Gastrocnemius medialis (tissue), 4 donors: Measurements from ENCODE around the gene RBMS3. TPM values are rescaled to one million over a fixed set of nuclear protein-coding genes. Genes with fewer than 3 reads are reported as not detected.

Source experiments
- ATAC-seq, 2 donors: fragments of 150-250 bp; one replicate each; pipeline ENCODE4 v1.9.1; 2016
- DNase-seq, 2 donors: peaks; one replicate each; pipeline ENCODE4 v3.0.0-alpha.2; 2019
- H3K27ac ChIP-seq, 4 donors: fragments of 200-600 bp; sonication (generic); 1 replicate in 1 of 4; 2 replicates in 3 of 4; pipeline ENCODE4 v1.5.1; 2016 to 2018; ENCODE audit warnings: mild to moderate bottlenecking in 2 of 4, moderate library complexity in 1 of 4
- H3K27me3 ChIP-seq, 3 donors: fragments of 200-600 bp; sonication (generic) in 2 of 3; 1 replicate in 1 of 3; 2 replicates in 2 of 3; pipeline versions ENCODE4 v1.5.1 to v1.6.0; 2016 to 2019; ENCODE audit warnings: mild to moderate bottlenecking in 1 of 3, moderate library complexity in 1 of 3
- H3K36me3 ChIP-seq, 2 donors: fragments of 200-600 bp; sonication (generic) in 1 of 2; one replicate each; pipeline ENCODE4 v1.5.1; 2017 to 2018
- H3K4me1 ChIP-seq, 2 donors: fragments of 200-600 bp; sonication (generic) in 1 of 2; one replicate each; pipeline ENCODE4 v1.5.1; 2016 to 2017; ENCODE audit warnings: mild to moderate bottlenecking in 2 of 2
- H3K4me3 ChIP-seq, 4 donors: fragments of 200-600 bp; sonication (generic) in 3 of 4; 1 replicate in 1 of 4; 2 replicates in 3 of 4; pipeline ENCODE4 v1.5.1; 2016 to 2019; ENCODE audit warnings: mild to moderate bottlenecking in 2 of 4
- H3K9me3 ChIP-seq, 3 donors: fragments of 200-600 bp; sonication (generic) in 2 of 3; 1 replicate in 1 of 3; 2 replicates in 2 of 3; pipeline ENCODE4 v1.5.1; 2016 to 2019
- CTCF ChIP-seq, 5 experiments: fragments of 450-650 bp in 3 of 5; fragments of 200-600 bp in 2 of 5; sonication (generic) in 2 of 5; IDR thresholded peaks in 4 of 5; conservative IDR thresholded peaks in 1 of 5; 1 replicate in 4 of 5; 2 replicates in 1 of 5; pipeline ENCODE4 v1.5.1; 2016 to 2019; ENCODE audit warnings: antibody characterized with exemption in 5 of 5, mild to moderate bottlenecking in 3 of 5, moderate library complexity in 3 of 5
- POLR2A ChIP-seq, 2 donors: fragments of 450-650 bp; IDR thresholded peaks; one replicate each; pipeline ENCODE4 v1.6.1; 2017; ENCODE audit warnings: antibody characterized with exemption in 2 of 2, mild to moderate bottlenecking in 2 of 2, moderate library complexity in 2 of 2
- in situ Hi-C, 4 donors: fragments of 200-750 bp; cut with MboI; loops; one replicate each; pipeline versions ENCODE4 v1.15.0 to v1.8.0; 2017; ENCODE audit warnings: low sequenced_read_pairs in 4 of 4
- intact Hi-C: fragments of 100-400 bp; cut with DNase I; formaldehyde crosslinking; loops from one replicate; pipeline ENCODE4 v1.15.1; 2023; ENCODE audit warnings: low total_unique reads
- total RNA-seq, 4 donors: library from RNA; depleted of rRNA; stranded (reverse); fragments of >200 nt; gene quantifications; one replicate each; pipeline versions ENCODE4 v1.1.0 to v1.2.3, GENCODE V29; 2016

The RBMS3 gene
- total RNA-seq, 4 donors from 2014 or later = 16.1 to 38.8 (median 22.7) TPM

DNA sequence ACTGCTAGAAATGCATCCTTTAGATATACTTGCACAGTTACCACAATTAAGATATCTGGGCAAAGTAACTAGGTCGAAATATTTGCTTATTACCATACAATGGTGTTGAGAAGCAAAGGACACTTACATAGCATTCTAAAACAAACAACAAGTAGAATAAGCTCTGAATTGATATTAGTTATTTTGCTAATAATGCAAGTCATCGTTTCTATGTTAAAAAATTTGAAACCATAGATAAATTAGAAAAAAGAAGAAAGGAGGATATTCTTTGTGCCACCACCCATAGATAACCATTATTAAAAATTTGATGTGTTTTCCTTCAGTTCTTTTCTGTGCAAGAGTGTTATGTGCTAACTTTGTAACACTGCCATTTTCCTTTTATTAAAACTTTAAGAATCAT is 435.3 kb downstream of the RBMS3 start:
- intact Hi-C loops (no loop called here), in situ Hi-C loops (no loop called here)
- no peak for TF ChIP-seq CTCF (IDR thresholded peaks at IDR 0.05 in 4 of 5, conservative IDR thresholded peaks at IDR 0.05 in 1 of 5)
- Histone ChIP-seq H3K36me3 (no peaks in the 10 kb centered on the region), H3K9me3 (no peaks in the 10 kb centered on the region), H3K4me1 (peaks cover 7 to 11% of the 10 kb centered on the region in 2 donors), H3K27me3 (no peaks in the 10 kb centered on the region), H3K27ac (no peak overlapping the region), H3K4me3 (no peak overlapping the region)
- DNase-seq = no peak
- no peak for ATAC-seq

DNA sequence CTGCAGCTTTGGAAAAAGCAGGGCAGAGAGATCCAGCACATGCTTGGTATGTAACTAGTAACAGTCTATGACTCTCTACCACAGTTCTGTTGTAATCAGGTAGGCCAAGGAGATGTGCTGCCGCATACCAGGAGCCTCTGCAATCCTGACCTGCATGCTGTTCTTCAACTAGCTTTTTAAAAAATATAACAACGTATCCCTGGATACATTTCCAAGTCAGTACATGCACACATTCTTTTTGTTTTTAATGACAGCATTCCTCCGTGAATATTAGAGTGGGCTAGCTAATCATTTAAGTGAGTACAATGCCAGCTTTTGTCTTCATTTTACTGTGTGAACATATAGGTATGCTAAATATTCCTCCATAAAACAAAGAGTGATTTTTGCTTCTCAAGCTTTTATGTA is 437.8 kb downstream of the RBMS3 start:
- intact Hi-C loops = no loop called here
- Histone ChIP-seq H3K36me3 (no peaks in the 10 kb centered on the region), H3K27me3 (no peaks in the 10 kb centered on the region), H3K9me3 (no peaks in the 10 kb centered on the region), H3K4me1 (no peaks in the 10 kb centered on the region), H3K27ac (no peak overlapping the region), H3K4me3 (no peak overlapping the region)
- ATAC-seq (no peak), DNase-seq (no peak)
- no peak for TF ChIP-seq CTCF (IDR thresholded peaks at IDR 0.05 in 4 of 5, conservative IDR thresholded peaks at IDR 0.05 in 1 of 5)
- TF ChIP-seq POLR2A (IDR thresholded peaks at IDR 0.05) = no peak
- in situ Hi-C loops = no loop called here

DNA sequence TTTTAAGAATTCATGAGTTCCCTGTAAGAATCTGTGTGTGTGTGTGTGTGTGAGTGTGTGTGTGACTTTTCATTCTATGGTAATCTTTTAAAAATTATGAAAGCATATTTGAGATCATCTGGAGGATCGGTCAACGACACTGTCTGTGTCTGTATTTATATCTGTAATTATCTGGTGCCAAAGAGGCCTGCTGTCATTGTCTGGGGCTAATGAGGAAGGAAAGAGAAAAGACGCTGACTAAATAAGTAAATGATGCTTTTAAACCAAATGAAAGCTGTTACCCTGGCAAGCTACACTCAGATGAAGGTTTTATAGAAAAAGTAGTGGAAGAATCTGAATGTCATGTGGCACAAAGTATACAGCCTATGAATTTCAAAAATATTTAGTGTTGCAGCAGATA is 439.8 kb downstream of the RBMS3 start:
- Histone ChIP-seq H3K4me1 (no peaks in the 10 kb centered on the region), H3K27ac (no peak overlapping the region), H3K36me3 (no peaks in the 10 kb centered on the region), H3K4me3 (no peak overlapping the region), H3K9me3 (no peaks in the 10 kb centered on the region), H3K27me3 (no peaks in the 10 kb centered on the region)
- intact Hi-C loops = no loop called here
- DNase-seq (no peak), ATAC-seq (no peak)
- in situ Hi-C loops = no loop called here
- TF ChIP-seq CTCF (IDR thresholded peaks at IDR 0.05 in 4 of 5, conservative IDR thresholded peaks at IDR 0.05 in 1 of 5) = no peak
- no peak for TF ChIP-seq POLR2A (IDR thresholded peaks at IDR 0.05)

GRCh38 chr3:29721789-29722188 is 440.9 kb downstream of the RBMS3 start:
- intact Hi-C loops = no loop called here
- Histone ChIP-seq H3K27ac (no peak overlapping the region), H3K27me3 (no peaks in the 10 kb centered on the region), H3K36me3 (no peaks in the 10 kb centered on the region), H3K4me3 (no peak overlapping the region), H3K9me3 (no peaks in the 10 kb centered on the region), H3K4me1 (no peaks in the 10 kb centered on the region)
- ATAC-seq = no peak
- TF ChIP-seq CTCF (IDR thresholded peaks at IDR 0.05 in 4 of 5, conservative IDR thresholded peaks at IDR 0.05 in 1 of 5) = no peak
- TF ChIP-seq POLR2A (IDR thresholded peaks at IDR 0.05) = no peak
- DNase-seq = no peak
- in situ Hi-C loops = no loop called here

DNA sequence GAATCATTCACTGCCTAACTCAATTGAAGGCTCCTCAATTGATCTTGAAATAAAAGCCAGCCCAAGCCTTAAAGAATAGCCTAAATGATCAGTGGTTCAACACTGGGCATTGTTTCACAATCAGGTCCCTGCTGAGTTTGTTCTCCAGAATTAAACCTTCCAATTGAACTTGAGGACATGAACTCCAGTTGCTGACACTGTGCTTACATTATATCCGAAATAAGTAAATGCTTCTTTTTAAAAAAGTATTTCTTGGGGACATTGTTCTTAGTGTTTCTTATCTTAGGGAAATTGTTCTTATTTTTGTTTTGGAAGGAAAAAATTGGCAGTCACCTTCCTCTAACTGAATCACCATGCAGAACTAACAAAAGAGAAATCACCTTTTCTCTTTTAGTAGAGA is 450.2 kb downstream of the RBMS3 start:
- ATAC-seq = no peak
- H3K27ac ChIP-seq = no peak overlapping the region
- in situ Hi-C loops = no loop called here
- intact Hi-C loops = no loop called here
- no peak for DNase-seq
- H3K36me3 ChIP-seq = no peaks in the 10 kb centered on the region
- no peaks in the 10 kb centered on the region for H3K27me3 ChIP-seq
- no peak for TF ChIP-seq POLR2A (IDR thresholded peaks at IDR 0.05)
- no peak for TF ChIP-seq CTCF (IDR thresholded peaks at IDR 0.05 in 4 of 5, conservative IDR thresholded peaks at IDR 0.05 in 1 of 5)
- no peak overlapping the region for H3K4me3 ChIP-seq
- H3K4me1 ChIP-seq = no peaks in the 10 kb centered on the region
- H3K9me3 ChIP-seq = no peaks in the 10 kb centered on the region
